Raji (cell line): ENCODE measurements around the gene DGCR2.

Experiments used
- POLR2A ChIP-seq: IDR thresholded peaks from 2 replicates; pipeline ENCODE4 v1.6.1; 2011; ENCODE audit warnings: low read depth, low read length, control low read depth; ENCODE audit not compliant: insufficient read depth

Gene DGCR2

GRCh38 chr22:19134176-19134831 is 12.1 kb upstream of the DGCR2 start:
- no peak for TF ChIP-seq POLR2A

- TF ChIP-seq POLR2A: no peak
These were observed 11.3 kb upstream of the DGCR2 start for GRCh38 chr22:19133561-19133960.

GRCh38 chr22:19132693-19133400 is 10.6 kb upstream of the DGCR2 start:
- no peak for TF ChIP-seq POLR2A

GRCh38 chr22:19132153-19132552 is 9.9 kb upstream of the DGCR2 start:
- TF ChIP-seq POLR2A: no peak

- TF ChIP-seq POLR2A: no peak
These were observed 9.4 kb upstream of the DGCR2 start for GRCh38 chr22:19131685-19132015.

- no peak for TF ChIP-seq POLR2A
These were observed 8.9 kb upstream of the DGCR2 start, which contains the start of gene TSSK2 for GRCh38 chr22:19130959-19131684. Gene TSSK2, plus strand, starts transcription at chr22:19131308. Its CDS starts 92 bp downstream, at chr22:19131400.

GRCh38 chr22:19129871-19130270 is 7.7 kb upstream of the DGCR2 start:
- no peak for TF ChIP-seq POLR2A

- no peak for TF ChIP-seq POLR2A
These were observed 6.9 kb upstream of the DGCR2 start for GRCh38 chr22:19128946-19129727.

- no peak for TF ChIP-seq POLR2A
These were observed 5.8 kb upstream of the DGCR2 start for GRCh38 chr22:19128009-19128401.

- TF ChIP-seq POLR2A: no peak
These were observed 5.3 kb upstream of the DGCR2 start for GRCh38 chr22:19127329-19128008.

- no peak for TF ChIP-seq POLR2A
These were observed 4.4 kb upstream of the DGCR2 start for GRCh38 chr22:19126309-19127273.

- TF ChIP-seq POLR2A: no peak
These were observed 3.5 kb upstream of the DGCR2 start for GRCh38 chr22:19125474-19126308.

GRCh38 chr22:19125011-19125410 is 2.8 kb upstream of the DGCR2 start:
- no peak for TF ChIP-seq POLR2A
